HepG2 (cell line): Measurements from ENCODE around the gene M1AP. TPM values are rescaled to one million over a fixed set of nuclear protein-coding genes. Genes with fewer than 3 reads are reported as not detected.

Source experiments
- ARNT ChIP-seq: fragments of 450-650 bp; IDR thresholded peaks from 2 replicates; pipeline ENCODE4 v1.6.1; 2017
- CBX5 ChIP-seq: sonication (generic); formaldehyde crosslinking; IDR thresholded peaks from 2 replicates; pipeline ENCODE4 v1.4.0; 2020; ENCODE audit warnings: missing genetic modification reagents, borderline replicate concordance
- DR1 ChIP-seq: sonication (generic); formaldehyde crosslinking; IDR thresholded peaks from 2 replicates; pipeline ENCODE4 v1.8.0; 2021; ENCODE audit warnings: mild to moderate bottlenecking, missing genetic modification reagents, inconsistent platforms
- FOSL1 ChIP-seq: sonication (generic); formaldehyde crosslinking; IDR thresholded peaks from 2 replicates; pipeline ENCODE4 v1.9.0; 2021; ENCODE audit warnings: missing genetic modification reagents, borderline replicate concordance
- GATA4 ChIP-seq: sonication (generic); IDR thresholded peaks from 2 replicates; pipeline ENCODE4 v1.6.1; 2016; ENCODE audit warnings: antibody characterized with exemption, low read depth, borderline replicate concordance
- GPN1 ChIP-seq: sonication (generic); formaldehyde crosslinking; IDR thresholded peaks from 2 replicates; pipeline ENCODE4 v1.5.1; 2020; ENCODE audit warnings: missing genetic modification reagents, borderline replicate concordance
- HNRNPK ChIP-seq: fragments of 200-400 bp; formaldehyde crosslinking; IDR thresholded peaks from 2 replicates; pipeline ENCODE4 v1.6.1; 2018; ENCODE audit warnings: low read length, low read depth, moderate library complexity, mild to moderate bottlenecking; ENCODE audit not compliant: poor library complexity, severe bottlenecking
- MXI1 ChIP-seq: IDR thresholded peaks from 3 replicates; pipeline ENCODE4 v1.6.1; 2012; ENCODE audit warnings: low read depth, low read length, inconsistent platforms, borderline replicate concordance
- NFYB ChIP-seq: sonication (generic); formaldehyde crosslinking; IDR thresholded peaks from 2 replicates; pipeline ENCODE4 v1.4.0; 2020; ENCODE audit warnings: missing genetic modification reagents
- PCBP1 ChIP-seq: fragments of 200-400 bp; formaldehyde crosslinking; IDR thresholded peaks from 2 replicates; pipeline ENCODE4 v1.6.1; 2017; ENCODE audit warnings: mild to moderate bottlenecking, low read depth, low read length, borderline replicate concordance
- REXO4 ChIP-seq: sonication (generic); formaldehyde crosslinking; IDR thresholded peaks from 2 replicates; pipeline ENCODE4 v1.8.0; 2022; ENCODE audit warnings: missing genetic modification reagents, mild to moderate bottlenecking, borderline replicate concordance
- SAFB2 ChIP-seq: sonication (generic); formaldehyde crosslinking; IDR thresholded peaks from 2 replicates; pipeline ENCODE4 v1.5.1; 2020; ENCODE audit warnings: missing genetic modification reagents, low read depth, mild to moderate bottlenecking, borderline replicate concordance
- THAP11 ChIP-seq: IDR thresholded peaks from 2 replicates; pipeline ENCODE4 v1.6.1; 2016; ENCODE audit warnings: missing biosample characterization, missing genetic modification reagents
- ZBTB38 ChIP-seq: sonication (generic); formaldehyde crosslinking; IDR thresholded peaks from 2 replicates; pipeline ENCODE4 v1.5.1; 2020; ENCODE audit warnings: mild to moderate bottlenecking, missing genetic modification reagents
- ZNF136 ChIP-seq: sonication (generic); formaldehyde crosslinking; IDR thresholded peaks from 2 replicates; pipeline ENCODE4 v1.8.1; 2022; ENCODE audit warnings: low read depth, mild to moderate bottlenecking, moderate library complexity, missing genetic modification reagents
- ZNF713 ChIP-seq: sonication (generic); formaldehyde crosslinking; IDR thresholded peaks from 2 replicates; pipeline ENCODE4 v1.4.0; 2020; ENCODE audit warnings: mild to moderate bottlenecking, missing genetic modification reagents
- ZNF720 ChIP-seq: sonication (generic); formaldehyde crosslinking; IDR thresholded peaks from 2 replicates; pipeline ENCODE4 v1.4.0; 2020; ENCODE audit warnings: missing genetic modification reagents
- ZNF768 ChIP-seq: sonication (generic); formaldehyde crosslinking; IDR thresholded peaks from 2 replicates; pipeline ENCODE4 v1.4.0; 2020; ENCODE audit warnings: missing genetic modification reagents
- polyA plus RNA-seq, 8 experiments: library from polyadenylated mRNA; depleted of rRNA in 3 of 8; stranded (reverse) in 7 of 8; unstranded in 1 of 8; fragments of >200 nt; fragmentation: Illumina TruSeq in 4 of 8; extraction: Trizol in 4 of 8; gene quantifications; 2 replicates each; pipeline versions ENCODE4 v1.2.1 to v1.2.3, GENCODE V29; 2011 to 2016; ENCODE audit warnings: low read depth in 4 of 8, missing spikeins in 1 of 8, mixed read lengths in 1 of 8; ENCODE audit not compliant: insufficient read depth in 1 of 8
- total RNA-seq, 5 experiments: library from RNA; depleted of rRNA; stranded (reverse); fragments of >200 nt; fragmentation: Illumina TruSeq; extraction: Trizol; gene quantifications; 2 replicates each; pipeline ENCODE4 v1.2.3, GENCODE V29; 2016; ENCODE audit warnings: low read depth in 1 of 5
- TF ChIP-seq, protein P1 (sequence below): sonication (generic); formaldehyde crosslinking; IDR thresholded peaks from 2 replicates; pipeline ENCODE4 v1.5.1; 2020; ENCODE audit warnings: missing genetic modification reagents, mild to moderate bottlenecking, borderline replicate concordance
- TF ChIP-seq, protein P2 (sequence below): sonication (generic); formaldehyde crosslinking; IDR thresholded peaks from 2 replicates; pipeline ENCODE4 v1.8.0; 2022; ENCODE audit warnings: missing genetic modification reagents, low read depth, mild to moderate bottlenecking, borderline replicate concordance
- TF ChIP-seq, protein P3 (sequence below): sonication (generic); formaldehyde crosslinking; IDR thresholded peaks from 2 replicates; pipeline ENCODE4 v1.5.1; 2020; ENCODE audit warnings: mild to moderate bottlenecking, missing genetic modification reagents
- TF ChIP-seq, protein P4 (sequence below): sonication (generic); formaldehyde crosslinking; IDR thresholded peaks from 2 replicates; pipeline ENCODE4 v1.4.0; 2020; ENCODE audit warnings: mild to moderate bottlenecking, low read depth, missing genetic modification reagents

The M1AP gene
- total and polyA plus RNA-seq, 2 of the 13 experiments (the other 11 are each of a cell fraction or from before 2014, with no cell fraction given) = not detected

DNA sequence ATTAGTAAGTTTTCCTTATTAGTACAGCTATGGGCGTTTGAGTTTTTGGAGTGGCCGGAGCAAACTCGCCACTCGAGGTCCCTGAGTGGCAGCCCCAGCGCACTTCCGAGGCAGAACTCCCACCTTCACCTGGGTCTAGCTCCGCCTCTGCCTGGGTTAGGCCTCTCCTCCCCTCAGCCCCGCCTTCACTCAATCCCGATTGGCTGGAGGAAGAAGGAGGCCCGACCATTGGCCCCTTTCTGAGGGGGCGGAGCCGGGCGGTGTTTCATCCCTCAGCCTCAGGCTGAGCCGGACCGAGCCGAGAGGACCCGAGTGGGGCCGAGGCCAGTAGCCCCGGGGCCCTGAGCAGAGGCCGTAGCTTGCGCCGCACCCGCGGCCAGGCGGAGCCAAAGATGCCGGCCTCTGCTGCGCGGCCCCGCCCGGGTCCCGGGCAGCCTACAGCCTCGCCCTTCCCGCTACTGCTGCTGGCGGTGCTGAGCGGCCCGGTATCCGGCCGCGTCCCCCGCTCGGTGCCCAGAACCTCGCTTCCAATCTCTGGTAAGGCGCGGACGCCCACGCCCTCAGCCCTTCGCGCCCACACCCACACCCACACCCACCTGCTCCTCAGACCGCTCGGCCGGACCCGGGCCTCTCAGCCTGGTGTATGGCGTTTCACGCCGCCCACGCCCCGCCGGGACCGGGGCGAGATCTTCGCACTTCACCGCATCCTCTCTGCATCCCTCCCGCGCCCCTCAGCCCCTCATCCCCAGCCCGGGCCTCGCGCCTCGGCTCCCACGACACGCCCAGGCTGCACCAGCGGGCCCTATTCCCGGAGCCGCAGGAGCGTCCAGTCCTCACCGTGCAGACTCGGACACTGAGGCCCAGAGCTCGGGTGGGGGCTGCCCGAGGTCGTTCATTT, 6.1 kb upstream of the M1AP start, which contains the start of gene SEMA4F (continued):
- TF ChIP-seq, protein P1, sequence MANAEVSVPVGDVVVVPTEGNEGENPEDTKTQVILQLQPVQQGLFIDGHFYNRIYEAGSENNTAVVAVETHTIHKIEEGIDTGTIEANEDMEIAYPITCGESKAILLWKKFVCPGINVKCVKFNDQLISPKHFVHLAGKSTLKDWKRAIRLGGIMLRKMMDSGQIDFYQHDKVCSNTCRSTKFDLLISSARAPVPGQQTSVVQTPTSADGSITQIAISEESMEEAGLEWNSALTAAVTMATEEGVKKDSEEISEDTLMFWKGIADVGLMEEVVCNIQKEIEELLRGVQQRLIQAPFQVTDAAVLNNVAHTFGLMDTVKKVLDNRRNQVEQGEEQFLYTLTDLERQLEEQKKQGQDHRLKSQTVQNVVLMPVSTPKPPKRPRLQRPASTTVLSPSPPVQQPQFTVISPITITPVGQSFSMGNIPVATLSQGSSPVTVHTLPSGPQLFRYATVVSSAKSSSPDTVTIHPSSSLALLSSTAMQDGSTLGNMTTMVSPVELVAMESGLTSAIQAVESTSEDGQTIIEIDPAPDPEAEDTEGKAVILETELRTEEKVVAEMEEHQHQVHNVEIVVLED = peak; percentile 67
- TF ChIP-seq, protein P2, sequence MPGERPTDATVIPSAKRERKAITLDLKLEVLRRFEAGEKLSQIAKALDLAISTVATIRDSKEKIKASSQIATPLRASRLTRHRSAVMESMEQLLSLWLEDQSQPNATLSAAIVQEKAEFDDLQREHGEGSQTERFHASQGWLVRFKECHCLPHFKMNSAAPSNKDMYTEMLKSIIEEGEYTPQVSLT (CRISPR knock-in tag) = no peak
- no peak for TF ChIP-seq GPN1 (CRISPR knock-in tag)
- TF ChIP-seq DR1 (CRISPR knock-in tag) = peak; percentile 24; the same call in 1 of the 2 replicates
- TF ChIP-seq PCBP1 = 0 out of 2 replicates have a peak, but pooled peaks have one; percentile 22
- TF ChIP-seq ZBTB38 = peak; percentile 96
- TF ChIP-seq ZNF768 = peak; percentile 13; the same call in 1 of the 2 replicates
- TF ChIP-seq CBX5 (CRISPR knock-in tag) = no peak
- TF ChIP-seq ZNF720 (CRISPR knock-in tag) = no peak
- peak; percentile 93 for TF ChIP-seq NFYB (CRISPR knock-in tag)
- no peak for TF ChIP-seq FOSL1 (CRISPR knock-in tag)
- peak; percentile 28; the same call in 1 of the 3 replicates for TF ChIP-seq MXI1
- 0 out of 2 replicates have a peak, but pooled peaks have one; percentile 75 for TF ChIP-seq SAFB2 (CRISPR knock-in tag)
- TF ChIP-seq REXO4 (CRISPR knock-in tag) = peak; percentile 38; the same call in 1 of the 2 replicates
- TF ChIP-seq, protein P3, sequence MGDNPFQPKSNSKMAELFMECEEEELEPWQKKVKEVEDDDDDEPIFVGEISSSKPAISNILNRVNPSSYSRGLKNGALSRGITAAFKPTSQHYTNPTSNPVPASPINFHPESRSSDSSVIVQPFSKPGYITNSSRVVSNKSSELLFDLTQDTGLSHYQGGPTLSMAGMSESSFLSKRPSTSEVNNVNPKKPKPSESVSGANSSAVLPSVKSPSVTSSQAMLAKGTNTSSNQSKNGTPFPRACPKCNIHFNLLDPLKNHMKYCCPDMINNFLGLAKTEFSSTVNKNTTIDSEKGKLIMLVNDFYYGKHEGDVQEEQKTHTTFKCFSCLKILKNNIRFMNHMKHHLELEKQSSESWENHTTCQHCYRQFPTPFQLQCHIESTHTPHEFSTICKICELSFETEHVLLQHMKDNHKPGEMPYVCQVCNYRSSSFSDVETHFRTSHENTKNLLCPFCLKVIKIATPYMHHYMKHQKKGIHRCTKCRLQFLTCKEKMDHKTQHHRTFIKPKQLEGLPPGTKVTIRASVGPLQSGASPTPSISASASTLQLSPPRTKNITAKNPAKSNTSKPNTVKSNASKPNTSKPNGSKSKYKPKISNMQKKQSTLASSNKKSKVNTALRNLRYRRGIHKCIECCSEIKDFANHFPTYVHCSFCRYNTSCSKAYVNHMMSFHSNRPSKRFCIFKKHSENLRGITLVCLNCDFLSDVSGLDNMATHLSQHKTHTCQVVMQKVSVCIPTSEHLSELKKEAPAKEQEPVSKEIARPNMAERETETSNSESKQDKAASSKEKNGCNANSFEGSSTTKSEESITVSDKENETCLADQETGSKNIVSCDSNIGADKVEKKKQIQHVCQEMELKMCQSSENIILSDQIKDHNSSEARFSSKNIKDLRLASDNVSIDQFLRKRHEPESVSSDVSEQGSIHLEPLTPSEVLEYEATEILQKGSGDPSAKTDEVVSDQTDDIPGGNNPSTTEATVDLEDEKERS (CRISPR knock-in tag) = no peak
- peak; percentile 92 for TF ChIP-seq HNRNPK
- 0 out of 2 replicates have a peak, but pooled peaks have one; percentile 9 for TF ChIP-seq ZNF713
- TF ChIP-seq THAP11 (CRISPR knock-in tag) = no peak; the same call in 1 of the 2 replicates
- no peak for TF ChIP-seq ARNT
- TF ChIP-seq, protein P4, sequence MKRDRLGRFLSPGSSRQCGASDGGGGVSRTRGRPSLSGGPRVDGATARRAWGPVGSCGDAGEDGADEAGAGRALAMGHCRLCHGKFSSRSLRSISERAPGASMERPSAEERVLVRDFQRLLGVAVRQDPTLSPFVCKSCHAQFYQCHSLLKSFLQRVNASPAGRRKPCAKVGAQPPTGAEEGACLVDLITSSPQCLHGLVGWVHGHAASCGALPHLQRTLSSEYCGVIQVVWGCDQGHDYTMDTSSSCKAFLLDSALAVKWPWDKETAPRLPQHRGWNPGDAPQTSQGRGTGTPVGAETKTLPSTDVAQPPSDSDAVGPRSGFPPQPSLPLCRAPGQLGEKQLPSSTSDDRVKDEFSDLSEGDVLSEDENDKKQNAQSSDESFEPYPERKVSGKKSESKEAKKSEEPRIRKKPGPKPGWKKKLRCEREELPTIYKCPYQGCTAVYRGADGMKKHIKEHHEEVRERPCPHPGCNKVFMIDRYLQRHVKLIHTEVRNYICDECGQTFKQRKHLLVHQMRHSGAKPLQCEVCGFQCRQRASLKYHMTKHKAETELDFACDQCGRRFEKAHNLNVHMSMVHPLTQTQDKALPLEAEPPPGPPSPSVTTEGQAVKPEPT (CRISPR knock-in tag) = peak; percentile 22; the same call in 1 of the 2 replicates
- peak; percentile 84 for TF ChIP-seq GATA4
- no peak; the same call in 1 of the 2 replicates for TF ChIP-seq ZNF136 (CRISPR knock-in tag)
